Activated CD8-positive, alpha-beta memory T cell treated with anti-CD3 and anti-CD28 coated beads for 36 hours (primary cell): ENCODE data around the gene BEX3. TPM values are rescaled to one million over a fixed set of nuclear protein-coding genes. Genes with fewer than 3 reads are reported as not detected.
"Not testable (repeated sequence)": the region's sequence is repeated elsewhere in the genome, so short reads cannot be mapped to it uniquely, and the experiment has no call there.

ENCODE experiments used
- CTCF ChIA-PET: fragments of 350-600 bp; sonication (Branson Sonifier 250); formaldehyde crosslinking; loops from one replicate; lab custom pipeline; 2021; ENCODE audit warnings: antibody characterized with exemption; lab: Charles Lee
- POLR2A ChIA-PET: fragments of 350-600 bp; sonication (Branson Sonifier 250); formaldehyde crosslinking; loops from one replicate; lab custom pipeline; 2021; ENCODE audit warnings: antibody characterized with exemption; lab: Charles Lee
- total RNA-seq, 2 experiments: library from RNA; stranded (reverse); gene quantifications; one replicate each; pipeline ENCODE4 v1.2.3, GENCODE V29; 2021

Gene BEX3
- total RNA-seq: 10 to 100 TPM; 11.7 to 13.0 TPM

DNA sequence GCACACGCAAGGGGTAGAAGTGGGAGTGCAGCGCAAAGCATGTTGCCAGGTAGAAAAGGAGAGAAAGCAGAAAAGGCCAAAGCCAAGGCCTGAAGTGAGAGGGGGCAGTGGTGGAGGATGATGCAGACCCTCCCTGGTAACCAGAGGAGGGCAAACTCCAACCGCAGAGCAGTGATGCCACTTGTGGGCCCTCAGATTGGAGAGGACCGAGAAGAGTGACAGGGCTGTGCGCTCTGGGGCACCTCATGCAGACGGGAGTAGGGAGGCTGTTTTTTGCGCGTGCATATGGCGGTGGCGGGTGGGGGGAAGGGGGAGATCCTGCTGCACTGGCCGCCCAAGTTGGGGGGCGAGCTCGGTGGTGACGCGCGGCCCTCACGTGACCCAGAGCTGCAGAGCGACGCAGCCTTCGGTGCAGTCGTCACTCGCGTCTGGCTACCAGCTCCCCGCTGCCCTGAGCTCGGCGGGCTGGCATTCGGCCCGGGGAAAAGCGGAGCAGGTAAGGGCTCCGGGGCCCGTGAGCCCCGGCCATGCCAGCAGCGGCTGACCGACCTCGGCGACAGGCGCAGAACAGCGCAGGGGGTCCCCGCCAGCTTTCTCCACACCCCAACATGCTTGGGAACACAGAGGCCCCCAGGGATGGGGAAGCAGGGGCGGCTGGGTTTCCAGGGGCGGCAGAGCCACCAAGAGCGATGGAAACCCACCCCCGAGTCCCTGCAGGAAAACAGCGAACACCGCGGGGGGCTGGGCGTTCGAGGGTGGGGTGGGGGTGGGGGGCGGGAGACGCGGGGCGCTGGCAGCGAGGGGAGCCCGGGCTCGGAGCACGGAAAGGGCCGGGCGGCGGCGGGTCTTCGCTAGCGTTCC, at the start of gene BEX3:
Gene BEX3, plus strand, starts transcription at position 421 of the 861 bp plus-strand sequence. CDS start 984 bp downstream, outside the sequence.
- POLR2A ChIA-PET: no interaction called here
- CTCF ChIA-PET: no interaction called here

DNA sequence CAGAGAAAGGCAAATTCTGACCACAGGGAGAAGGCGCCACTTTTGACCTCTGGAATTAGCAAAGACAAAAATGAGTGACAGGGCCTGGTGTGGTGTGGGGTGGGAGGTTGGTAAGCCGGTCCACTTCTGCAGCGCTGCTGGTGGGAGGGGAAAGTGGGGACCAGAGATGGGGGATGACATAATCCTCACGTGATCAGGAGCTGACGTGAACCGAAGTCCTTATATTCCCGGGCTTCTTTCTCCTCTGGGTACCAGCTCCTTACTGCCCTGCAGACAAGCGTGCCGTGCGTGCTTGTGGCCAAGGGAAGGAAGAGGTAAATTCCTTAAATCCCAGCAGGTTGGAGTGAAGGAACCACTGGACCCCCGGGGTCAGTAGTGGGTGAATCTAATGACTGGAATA, 46.3 kb upstream of the BEX3 start, which contains the start of gene TCEAL7:
Gene TCEAL7, plus strand, starts transcription at position 249 of the 400 bp plus-strand sequence. CDS start 1,165 bp downstream, outside the sequence.
- ChIA-PET POLR2A (no interaction called here), CTCF (no interaction called here)

DNA sequence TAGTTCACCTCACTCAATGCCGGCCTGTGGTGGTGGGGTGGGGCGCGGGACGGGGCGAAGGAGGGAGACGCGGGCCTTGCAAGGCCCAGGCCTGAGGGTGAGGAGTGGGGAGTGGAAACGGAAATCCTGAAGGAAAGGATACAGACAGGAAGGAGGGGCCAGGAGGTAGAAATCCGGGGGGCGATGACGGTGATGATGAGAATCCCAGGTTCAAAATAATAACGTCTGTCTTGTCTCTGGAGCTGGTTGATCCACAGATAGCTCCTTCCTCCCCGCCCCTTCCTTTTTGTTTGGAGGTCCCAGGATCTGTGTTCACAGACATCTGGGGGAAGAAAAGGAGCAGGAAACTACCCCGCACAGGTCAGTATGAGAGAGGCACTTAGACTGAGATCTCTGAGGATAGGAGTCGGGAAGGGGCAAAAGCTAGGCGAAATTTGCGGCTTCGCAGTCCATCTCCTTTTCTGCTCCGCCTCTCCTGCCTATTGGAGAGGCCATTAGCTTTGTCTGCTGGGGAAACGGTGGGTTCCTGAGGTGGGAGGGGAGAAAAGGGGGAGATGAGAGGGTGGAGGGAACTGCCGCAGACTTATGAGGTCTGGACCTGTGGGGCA, 45.6 kb upstream of the BEX3 start:
- POLR2A ChIA-PET: no interaction called here
- CTCF ChIA-PET: no interaction called here

DNA sequence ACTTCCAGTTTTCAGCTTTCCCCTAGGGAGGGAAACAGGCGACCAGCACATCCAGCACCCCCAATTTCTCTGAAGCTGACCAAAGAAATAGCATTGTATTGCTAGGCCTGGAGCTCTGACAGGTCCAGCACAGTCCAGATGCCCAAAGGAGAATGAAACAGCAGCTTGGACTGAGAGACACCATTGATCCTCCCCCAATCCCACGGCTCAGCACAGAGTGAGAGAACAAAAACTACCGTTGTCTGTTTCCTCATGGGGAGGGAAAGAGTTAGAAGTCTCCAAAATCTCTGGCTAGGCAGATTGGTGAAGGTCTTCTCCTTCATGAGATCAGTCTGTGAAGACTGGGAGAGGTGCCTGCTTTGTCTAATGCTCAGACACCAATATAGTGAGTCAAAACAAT, 37.7 kb upstream of the BEX3 start:
- POLR2A ChIA-PET: no interaction called here
- CTCF ChIA-PET: no interaction called here

DNA sequence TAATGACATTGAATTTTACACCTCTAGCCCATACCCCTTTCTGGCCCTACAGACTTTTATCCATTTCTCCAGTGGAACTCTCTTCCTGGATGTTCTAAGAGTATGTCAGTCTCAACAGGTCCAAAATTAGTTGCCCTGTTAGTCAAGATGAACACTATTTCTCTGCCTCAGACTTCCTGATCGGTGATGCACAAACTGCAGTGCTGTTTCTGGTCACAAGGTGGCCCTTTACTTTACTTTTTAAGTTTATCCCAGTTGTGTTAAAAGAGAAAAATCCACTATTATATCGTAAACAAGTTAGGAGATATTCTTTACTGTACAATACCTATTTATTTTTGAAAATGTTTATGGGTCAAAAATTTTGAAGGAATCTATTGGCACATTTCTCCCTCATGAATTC, 33.2 kb upstream of the BEX3 start:
- ChIA-PET CTCF (no interaction called here), POLR2A (no interaction called here)

DNA sequence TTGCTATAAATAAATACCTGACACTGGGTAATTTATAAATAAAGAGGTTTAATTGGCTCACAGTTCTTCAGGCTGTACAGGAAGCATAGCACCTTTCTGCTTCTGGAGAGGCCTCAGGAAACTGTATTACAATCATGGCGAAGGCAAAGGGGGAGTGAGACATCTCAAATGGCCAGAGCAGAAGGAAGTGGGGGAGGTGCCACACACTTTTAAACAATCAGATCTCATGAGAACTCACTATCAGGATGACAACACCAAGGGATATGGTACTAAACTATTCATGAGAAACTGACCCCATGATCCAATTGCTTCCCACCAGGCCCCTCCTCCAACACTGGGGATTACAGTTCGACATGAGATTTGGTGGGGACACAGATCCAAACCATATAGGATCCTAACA, 31.7 kb upstream of the BEX3 start:
- CTCF ChIA-PET: no interaction called here
- POLR2A ChIA-PET: no interaction called here

DNA sequence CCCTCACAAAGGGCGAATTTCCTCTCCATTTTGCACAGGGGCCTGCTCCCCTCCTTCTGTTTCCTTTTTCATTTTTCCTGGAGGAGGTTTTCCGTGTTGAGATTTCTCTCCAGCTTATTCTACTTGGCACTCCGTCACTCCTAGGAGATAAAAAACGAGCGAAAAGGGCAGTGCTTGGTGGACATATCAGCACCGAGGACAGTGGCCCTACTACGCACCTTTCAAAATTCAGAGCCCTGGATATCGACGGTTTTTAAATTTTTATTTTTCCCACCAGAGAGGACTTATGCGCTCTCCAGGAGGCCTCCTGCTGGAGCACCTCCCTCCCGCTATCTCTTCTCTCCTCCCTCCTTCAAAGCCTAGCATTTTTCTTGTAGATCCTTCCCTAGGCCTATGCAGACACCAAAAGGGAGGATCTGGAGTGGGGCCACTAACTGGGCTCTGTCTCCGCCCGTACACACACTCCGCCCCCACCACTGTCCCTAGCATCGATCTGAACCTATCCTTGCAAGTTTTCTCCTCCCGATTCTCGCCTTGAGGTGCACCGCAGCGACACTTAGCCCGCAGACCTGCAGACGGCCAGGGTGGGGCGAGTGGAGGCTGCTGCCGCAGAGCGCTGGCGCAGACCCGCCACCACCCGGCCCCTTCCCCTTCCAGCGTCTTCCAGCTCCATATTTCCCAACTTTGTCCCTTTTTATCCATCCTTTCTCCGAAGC, 28.5 kb upstream of the BEX3 start:
- ChIA-PET CTCF (no interaction called here), POLR2A (no interaction called here)

DNA sequence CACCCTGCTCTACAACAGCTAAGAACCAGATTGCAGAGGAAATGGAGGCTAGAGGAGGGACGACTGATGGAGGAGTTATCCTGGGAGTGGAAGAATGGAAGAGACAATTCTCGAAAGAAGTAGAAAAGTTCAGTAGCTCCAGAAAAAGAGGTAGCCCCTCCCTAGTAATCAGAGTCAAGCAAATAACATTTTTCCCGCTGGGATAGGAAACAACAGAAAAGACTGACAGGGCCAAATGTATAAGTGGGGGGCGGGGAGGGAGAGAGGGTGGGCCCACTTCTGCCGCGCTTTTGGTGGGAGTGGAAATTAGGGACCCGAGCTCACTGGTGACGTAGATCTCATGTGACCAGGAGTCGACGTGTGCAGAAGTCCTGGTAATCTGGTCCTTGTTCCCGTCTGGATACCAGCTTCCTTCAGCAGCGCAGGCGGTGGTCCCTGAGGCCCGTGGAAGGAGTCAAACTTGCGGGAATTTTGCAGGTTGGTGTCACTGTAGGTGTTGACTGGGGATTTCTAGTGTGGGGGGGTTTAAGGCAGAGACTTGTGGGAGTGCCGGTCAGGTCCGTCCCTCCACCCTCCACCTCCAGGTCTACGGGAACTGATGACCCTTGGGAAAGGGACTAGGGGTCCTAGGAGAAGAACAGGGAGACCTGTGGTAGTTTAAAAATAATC, 20.1 kb upstream of the BEX3 start, which contains the start of gene TCEAL9:
Gene TCEAL9, plus strand, starts transcription at position 377 of the 669 bp plus-strand sequence. CDS start 1,179 bp downstream, outside the sequence.
- POLR2A ChIA-PET: no interaction called here
- CTCF ChIA-PET: no interaction called here

DNA sequence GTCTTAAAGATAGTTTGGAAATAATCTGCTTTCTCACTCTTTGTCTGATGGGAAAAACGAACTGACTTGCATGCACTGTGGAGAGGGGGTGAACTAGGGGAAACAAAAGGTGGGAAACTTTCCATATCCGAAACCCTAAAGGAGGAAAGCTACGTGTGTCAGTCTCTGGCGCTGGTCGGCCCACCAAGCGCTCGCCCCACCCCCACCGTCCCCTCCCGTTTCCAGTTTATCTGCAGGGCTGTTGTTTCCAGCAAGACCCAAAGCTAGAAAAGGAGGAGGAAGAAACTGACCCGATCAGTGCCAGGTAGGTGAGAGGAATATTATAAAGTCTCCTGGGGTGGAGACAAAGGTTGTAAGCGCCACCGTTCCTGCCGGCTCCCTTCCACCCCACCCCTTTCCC, 19.5 kb upstream of the BEX3 start:
- ChIA-PET POLR2A (no interaction called here), CTCF (no interaction called here)

DNA sequence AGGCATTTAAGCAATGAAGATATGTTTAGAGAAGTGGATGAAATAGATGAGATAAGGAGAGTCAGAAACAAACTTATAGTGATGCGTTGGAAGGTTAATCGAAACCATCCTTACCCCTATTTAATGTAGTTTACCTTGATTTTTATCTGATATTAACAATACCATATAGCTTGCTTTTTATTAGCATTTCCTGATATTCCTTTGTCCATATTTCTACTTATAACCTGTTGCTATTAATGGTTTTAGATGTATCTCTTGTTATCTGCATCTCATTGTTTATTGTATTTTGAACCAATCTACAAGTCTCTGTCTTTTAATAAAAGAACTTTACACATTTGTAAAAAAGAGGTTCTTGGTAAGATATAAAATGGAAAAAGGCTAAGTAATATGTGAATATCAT, 18.5 kb upstream of the BEX3 start:
- POLR2A ChIA-PET: no interaction called here
- CTCF ChIA-PET: no interaction called here

DNA sequence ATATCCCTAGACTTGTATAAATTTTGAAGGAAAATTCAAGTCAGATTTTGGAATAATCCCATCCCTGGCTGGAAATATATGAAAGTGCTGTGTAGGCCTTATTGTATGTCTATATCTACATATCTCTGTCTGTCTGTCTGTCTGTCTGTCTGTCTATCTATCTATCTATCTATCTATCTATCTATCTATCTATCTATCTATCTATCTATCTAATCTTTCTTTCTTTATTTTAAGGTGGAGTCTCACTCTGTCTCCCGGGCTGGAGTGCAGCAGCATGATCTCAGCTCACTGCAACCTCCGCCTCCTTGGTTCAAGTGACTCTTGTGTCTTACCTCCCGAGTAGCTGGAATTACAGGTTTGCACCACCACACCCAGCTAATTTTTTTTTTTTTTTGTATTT, 16.7 kb upstream of the BEX3 start:
- POLR2A ChIA-PET, CTCF ChIA-PET: not testable (repeated sequence)

DNA sequence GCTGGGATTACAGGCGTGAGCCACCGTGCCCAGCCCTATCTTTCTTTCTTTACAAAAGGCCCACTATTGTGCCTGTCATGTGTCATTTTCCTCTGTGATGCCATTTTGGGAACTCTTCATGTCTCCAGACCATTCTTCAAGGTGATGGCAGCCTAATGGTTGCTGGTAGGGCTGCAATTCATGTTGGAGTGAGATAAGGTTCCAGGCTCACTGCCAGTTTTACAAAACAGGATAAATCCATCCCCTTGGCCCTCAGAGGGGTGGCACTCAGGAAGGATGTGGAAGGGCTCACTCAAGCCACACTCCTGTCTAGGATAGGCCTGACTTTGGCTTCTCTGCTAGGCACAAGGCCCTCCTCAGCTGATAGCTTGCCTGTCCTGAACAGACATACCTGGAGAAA, 16.2 kb upstream of the BEX3 start:
- POLR2A ChIA-PET: no interaction called here

DNA sequence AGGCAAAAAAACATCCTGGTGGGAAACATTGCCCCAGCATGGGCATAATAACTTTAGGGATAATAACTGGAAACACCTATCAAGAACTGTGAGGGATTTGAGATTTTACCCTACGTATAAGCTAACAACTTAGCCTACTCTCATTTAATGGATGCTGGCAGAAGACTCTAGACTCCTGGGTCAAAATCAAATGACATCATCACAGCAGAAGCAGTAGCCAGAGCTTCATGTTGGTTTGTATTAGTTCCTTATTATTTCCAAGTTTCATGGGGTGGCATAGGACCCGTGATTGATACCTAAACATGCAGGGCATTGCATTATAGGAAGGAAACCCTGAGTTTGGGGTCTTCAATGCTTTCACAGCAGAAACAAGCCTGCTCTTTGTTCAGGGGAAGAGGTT, 15.4 kb upstream of the BEX3 start:
- POLR2A ChIA-PET: no interaction called here
- CTCF ChIA-PET: no interaction called here

More for the DNA sequence above, 16.2 kb upstream of the BEX3 start:
- CTCF ChIA-PET: no interaction called here

DNA sequence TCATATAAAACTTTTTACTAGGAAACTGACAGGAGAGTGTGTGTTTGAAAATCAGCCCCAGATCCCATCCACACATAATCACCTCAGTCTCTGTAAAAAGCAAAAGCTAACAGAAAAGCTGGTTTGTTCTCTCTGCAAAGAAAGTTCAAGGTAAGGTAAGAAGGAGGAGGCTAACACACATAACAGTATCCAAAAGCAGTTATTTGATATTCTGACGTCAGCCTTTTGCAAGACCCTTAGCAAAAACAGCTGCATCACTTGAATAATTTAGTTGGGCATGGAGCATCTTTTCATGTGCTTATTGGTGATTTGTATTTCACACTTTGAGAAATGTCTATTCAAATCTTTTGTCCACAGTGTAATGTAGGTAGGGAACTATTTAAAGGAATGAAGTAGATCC, 14.5 kb upstream of the BEX3 start:
- POLR2A ChIA-PET: no interaction called here
- CTCF ChIA-PET: no interaction called here

DNA sequence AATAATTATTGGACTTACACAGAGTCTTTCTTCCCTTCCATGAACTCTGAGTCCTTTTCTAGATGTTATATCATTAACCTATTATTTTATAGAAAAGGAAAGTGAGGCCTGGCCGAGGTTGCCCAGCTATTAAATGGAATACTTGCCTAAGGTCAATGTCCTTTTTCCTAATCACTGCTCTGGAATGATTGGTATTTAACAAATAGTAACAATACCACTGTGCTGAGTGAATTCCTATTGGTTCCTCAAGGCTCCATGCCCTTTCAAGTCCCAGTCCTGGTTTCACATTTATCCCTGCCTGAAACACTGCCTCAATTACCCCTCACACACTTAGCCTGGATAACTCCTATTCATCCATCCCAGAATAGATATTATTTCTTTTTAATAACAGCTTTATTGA, 13.9 kb upstream of the BEX3 start:
- ChIA-PET CTCF (no interaction called here), POLR2A (no interaction called here)

DNA sequence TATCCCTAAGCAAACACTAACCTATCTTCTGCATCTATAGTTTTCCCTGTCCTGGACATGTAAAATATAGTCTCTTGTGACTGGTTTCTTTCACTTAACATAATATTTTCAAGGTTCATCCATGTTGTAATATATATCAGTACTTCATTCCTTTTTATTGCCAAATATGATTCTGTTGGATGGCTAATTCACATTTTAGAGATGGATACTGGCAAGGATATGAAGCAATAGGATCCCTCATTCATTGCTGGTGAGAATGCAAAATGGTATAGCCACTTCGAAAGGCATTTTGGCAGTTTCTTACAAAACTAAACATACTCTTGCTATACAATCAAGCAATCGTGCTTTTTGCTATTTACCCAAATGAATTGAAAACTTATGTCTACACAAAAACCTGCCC, 13.3 kb upstream of the BEX3 start:
- ChIA-PET CTCF (no interaction called here), POLR2A (no interaction called here)

DNA sequence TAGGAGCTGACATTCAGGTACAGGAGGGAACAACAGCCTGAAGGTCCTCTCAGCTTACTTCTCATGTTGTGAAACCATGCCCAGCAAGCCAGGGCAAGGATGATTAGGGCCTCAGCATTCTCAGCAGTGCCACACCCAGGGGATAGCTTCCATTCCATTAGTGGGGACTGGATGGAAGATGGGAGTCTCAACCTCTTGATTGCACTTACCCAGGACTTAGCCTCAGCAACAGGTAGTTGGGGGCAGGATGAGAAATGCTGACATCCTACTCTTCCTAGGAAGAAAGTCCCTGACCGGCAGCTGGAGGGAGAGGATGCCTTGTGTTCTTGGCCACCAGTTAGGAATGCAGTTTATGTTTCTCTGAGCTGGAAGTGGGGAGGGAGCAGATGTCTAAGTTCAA, 8.8 kb upstream of the BEX3 start:
- POLR2A ChIA-PET: no interaction called here
- CTCF ChIA-PET: no interaction called here

DNA sequence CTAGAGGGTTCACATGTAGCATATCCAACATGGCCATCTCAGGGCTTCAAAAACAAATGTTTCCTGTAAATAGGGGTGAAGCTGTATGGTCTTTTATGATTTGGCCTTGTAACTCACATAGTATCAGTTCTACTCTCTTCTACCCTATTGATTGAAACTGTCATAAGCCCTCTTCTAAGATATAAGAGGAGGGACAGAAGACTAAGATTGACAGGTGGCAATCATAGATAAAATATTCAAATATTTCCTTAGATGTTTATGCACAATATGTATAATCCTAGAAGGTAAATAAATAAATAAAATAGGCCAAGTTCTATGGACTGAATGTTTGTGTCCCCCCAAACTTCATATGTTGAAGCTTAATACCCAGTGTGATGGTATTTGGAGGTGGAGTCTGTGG, 6.9 kb upstream of the BEX3 start:
- ChIA-PET POLR2A (no interaction called here), CTCF (no interaction called here)

DNA sequence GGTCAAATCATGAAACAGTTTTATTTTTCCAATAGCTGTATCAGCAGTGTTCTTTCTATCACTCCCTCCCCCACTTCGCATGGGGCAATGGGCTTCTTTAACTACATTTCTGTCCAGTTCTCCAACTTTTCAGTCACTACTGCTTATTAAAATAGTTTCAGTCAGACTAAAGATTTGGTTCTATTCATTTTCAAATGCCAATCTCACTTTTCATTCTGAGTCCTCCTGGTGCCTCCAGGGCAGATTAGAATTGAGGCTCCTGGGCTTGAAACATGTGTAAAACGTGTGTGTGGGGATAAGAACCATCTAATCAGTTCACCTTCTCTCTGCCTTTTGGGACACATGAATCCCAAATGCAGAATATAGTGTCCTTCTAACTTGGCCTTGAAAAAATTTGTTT, 3.5 kb upstream of the BEX3 start:
- POLR2A ChIA-PET: no interaction called here
- CTCF ChIA-PET: no interaction called here

DNA sequence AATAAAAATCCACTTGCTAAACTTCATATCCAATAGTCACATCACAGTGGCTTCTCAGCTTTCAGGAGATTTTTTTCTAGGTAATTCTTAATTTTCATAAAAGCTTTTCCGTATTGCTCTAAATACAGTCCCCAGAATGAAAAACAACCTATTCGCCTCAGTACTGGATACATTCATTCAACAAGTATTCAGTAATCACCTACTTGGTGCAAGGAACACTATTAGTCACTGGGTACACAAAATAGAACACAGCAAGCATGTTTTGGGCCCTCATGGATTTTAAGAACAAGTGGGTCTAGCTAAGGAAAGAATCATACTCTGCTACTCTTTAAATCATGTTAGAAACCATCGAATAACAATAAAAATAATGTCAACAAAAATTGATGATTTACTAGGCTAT, 2.8 kb upstream of the BEX3 start:
- ChIA-PET CTCF (no interaction called here), POLR2A (no interaction called here)
